Right lung (tissue), 5 donors: ENCODE measurements around the gene RANGAP1. TPM values are rescaled to one million over a fixed set of nuclear protein-coding genes. Genes with fewer than 3 reads are reported as not detected.

Source experiments
- DNase-seq, 2 donors: peaks; one replicate each; pipeline ENCODE4 v3.0.0-alpha.2; 2013
- polyA plus RNA-seq, 5 donors: library from polyadenylated mRNA; unstranded; fragments of 120-200 nt; gene quantifications; one replicate each; pipeline versions ENCODE4 v1.2.1 to v1.2.3, GENCODE V29; 2013; ENCODE audit warnings: inconsistent platforms in 1 of 5, low replicate concordance in 1 of 5; ENCODE audit not compliant: insufficient read length in 5 of 5, insufficient read depth in 1 of 5

The RANGAP1 gene
- polyA plus RNA-seq, 5 donors, result 30.8 to 40.7 (median 37.5) TPM

DNA sequence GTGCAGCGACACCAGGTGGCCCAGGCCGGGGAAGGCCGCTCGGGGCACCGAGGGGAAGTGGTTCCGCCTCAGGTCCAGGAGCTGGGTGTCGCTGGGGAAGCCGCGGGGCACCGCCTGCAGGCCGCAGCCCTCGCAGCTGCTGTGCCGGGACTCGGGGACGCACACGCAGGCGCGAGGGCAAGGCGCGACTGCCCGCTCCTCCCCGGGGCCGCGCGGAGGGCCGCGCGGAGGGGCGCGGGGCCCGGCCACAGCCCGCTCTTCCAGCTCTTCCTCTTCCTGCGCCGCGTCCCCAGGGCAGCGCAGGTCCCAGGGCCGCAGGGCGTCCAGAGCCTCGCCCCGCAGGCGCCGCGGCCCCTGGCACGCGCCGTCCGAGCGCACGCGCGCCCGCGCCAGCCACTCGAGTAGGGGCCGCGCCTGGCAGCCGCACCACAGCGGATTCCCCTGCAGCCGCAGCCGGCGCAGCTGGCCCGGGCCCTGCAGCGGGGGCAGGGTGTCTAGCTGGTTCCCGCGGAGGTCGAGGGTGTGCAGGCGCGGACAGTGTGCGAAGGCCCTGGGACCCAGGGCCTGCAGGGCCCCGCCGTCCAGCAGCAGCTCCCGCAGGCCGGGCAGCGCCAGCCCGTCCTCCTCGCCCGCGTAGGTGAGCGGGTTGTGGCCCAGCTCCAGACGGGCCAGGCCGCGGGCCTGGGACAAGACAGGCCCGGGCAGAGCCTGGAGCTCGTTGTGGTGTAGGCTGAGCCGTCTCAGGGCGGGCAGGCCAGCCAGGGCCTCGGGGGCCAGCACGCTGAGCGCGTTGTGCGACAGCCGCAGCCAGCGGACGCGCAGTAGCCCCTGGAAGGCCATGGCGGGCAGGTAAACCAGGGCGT is 48.0 kb downstream of the RANGAP1 start:
- peak; percentile 59 to 65 for DNase-seq

DNA sequence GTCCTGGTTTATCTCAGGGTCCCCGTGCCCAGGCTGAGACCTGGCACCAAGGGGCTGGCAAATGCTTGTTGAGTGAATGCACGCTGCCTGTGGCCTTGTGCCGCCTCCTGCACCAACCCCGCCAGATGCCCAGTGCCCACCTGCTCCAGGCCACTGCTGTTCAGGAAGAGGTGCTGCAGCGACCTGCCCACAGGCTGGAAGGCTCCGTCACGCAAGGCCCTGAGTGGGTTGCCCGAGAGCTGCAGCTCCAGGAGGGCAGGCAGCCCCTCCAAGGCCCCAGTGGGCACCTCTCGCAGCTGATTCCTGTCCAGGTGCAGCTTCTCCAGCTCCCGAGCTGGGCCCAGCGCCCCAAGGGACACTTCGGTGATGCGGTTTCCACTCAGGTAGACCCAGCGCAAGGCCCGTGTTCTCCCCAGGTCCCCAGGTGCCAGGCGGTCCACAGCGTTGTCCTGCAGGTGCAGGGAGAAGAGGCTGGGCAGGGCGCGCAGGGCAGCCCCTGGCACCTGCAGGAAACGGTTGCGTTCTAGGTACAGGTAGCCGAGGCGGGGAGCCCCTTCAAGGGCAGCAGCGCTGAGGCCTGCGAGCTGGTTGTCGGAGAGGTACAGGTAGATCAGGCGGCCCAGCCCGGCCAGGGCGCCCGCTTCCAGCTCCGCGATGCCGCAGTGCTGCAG is 48.8 kb downstream of the RANGAP1 start:
- no peak for DNase-seq

DNA sequence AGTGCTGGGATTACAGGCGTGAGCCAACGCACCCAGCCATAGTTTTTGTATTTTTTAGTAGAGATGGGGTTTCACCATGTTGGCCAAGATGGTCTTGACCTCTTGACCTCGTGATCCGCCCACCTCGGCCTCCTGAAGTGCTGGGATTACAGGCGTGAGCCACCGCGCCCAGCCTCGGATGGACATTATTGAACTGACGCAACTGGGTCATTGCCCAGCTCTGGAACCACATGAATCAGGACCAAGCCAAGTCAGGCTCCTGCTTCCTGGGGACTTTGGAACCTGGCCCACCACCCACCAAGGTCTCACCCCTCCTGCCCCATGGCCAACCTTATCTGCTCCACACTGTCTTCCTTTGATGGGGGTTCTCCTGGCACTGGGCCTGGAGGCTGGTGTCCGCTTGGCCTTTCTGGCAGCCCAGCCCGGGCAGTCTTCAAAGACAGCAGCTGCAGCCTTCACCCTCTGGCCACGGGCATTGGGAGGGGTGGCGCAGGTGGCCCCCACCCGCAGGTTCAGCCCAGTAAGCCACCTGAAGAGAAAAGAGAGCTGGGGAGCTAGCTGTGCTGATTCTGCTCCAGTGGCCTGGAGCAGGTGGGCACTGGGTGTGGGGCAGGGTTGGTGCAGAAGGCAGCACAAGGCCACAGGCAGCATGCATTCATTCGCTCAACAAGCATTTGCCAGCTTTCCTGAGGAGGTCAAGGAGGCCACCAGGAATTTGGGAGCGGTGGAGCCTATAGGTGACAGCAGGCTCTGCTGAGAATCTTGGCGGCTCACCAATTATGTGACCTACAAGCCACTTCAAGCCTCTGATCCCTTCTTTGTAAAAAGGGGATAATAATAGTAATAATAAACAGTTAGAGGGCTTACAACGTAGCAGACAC is 50.9 kb downstream of the RANGAP1 start:
- no peak for DNase-seq

- DNase-seq, result no peak
Observed at GRCh38 chr22:41231369-41231768, 54.6 kb downstream of the RANGAP1 start.

- DNase-seq, result no peak
Observed at GRCh38 chr22:41230401-41230785, 55.6 kb downstream of the RANGAP1 start.

- DNase-seq, result no peak
Observed at GRCh38 chr22:41229730-41230400, 56.1 kb downstream of the RANGAP1 start.

- no peak for DNase-seq
Observed at GRCh38 chr22:41229215-41229614, 56.8 kb downstream of the RANGAP1 start.

DNA sequence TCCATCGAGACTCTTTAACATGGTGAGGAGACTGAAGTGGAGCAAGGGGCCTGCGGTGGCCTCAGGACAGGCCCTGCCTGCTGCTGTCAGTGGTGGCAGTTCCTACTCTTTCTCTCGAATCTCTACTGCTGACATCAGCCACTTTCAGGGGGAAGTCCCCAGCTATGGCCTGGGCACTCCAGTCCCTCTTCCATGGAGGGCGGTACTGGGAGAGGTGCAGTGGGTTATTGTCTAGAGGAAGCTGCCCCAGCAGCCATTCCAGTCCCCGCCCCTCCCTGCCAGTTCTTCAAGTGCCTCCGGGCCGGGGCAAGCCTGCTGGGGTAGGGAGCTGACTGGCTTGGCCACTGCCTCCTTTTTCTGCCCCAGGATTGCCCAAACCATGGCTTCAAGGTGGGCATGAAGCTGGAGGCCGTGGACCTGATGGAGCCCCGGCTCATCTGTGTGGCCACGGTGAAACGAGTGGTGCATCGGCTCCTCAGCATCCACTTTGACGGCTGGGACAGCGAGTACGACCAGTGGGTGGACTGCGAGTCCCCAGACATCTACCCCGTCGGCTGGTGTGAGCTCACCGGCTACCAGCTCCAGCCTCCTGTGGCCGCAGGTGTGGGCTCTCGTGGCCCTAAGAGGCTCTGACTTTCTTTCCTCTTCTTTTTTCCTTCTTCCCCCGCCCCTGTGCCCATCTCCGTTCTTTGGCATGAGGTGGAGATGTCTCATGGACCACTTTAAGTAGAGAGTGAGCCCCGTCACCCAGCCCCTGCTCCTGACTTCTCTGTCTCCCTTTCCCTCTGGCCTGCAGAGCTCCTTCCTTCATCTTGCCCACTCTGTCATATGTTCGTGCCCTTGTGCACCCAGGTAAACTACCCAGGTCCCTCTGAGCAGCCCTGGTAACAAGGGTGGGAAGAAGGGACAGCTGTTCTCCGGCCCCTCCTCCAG is 59.0 kb downstream of the RANGAP1 start:
- no peak for DNase-seq

- DNase-seq, result no peak
Observed at GRCh38 chr22:41223535-41223934, 62.5 kb downstream of the RANGAP1 start.

DNA sequence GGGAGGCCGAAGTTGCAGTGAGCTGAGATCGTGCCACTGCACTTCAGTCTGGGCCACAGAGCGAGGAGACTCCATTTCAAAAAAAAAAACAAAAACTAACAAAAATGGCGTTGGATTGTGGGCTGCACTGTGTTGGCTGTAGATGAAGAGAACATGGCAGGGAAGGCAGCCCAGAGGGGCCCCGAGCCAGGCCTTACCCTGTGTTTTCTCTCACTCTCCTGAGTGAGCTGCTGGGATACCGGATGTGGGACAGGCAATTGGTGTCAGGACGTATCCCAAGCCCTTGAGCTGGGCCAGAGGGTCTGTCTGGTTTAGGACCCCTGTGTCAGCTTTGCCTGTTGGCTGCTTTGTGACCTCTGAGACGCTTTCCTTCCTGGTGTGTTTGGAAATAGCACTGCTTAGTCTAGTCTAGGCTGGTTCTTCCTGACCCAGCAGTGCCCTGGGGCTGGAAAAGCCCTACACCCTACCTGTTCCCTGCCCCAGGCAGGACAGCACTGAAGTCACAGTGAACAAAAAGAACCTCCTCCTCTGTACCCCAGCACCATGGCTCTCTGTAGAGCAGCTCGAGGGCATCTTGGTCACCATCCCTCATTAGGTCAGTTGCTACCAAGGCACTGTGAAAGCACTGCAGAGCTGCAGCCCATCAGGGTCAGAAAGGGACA is 63.0 kb downstream of the RANGAP1 start:
- no peak for DNase-seq

GRCh38 chr22:41217553-41218157 is 68.3 kb downstream of the RANGAP1 start:
- peak in 1 of 2 donors; percentile 58 for DNase-seq

DNA sequence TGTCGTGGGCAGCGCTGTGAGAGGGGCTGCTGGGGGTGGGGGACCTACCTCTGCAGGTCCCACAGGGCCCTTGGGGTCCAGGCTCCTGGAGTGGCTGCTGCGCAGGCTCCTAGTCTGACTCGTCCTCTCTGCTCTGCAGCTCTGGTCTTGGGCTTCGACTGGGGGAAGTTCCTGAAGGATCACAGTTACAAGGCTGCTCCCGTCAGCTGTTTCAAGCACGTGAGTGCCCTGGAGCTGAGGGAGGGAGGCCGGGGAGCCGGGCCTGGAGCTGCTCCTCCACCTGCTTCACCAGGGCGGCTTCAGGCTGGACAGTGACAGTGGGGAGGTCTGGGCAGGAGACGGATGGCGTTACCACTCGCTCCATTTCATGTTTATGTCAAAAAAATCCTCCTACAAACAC is 69.0 kb downstream of the RANGAP1 start:
- no peak for DNase-seq

DNA sequence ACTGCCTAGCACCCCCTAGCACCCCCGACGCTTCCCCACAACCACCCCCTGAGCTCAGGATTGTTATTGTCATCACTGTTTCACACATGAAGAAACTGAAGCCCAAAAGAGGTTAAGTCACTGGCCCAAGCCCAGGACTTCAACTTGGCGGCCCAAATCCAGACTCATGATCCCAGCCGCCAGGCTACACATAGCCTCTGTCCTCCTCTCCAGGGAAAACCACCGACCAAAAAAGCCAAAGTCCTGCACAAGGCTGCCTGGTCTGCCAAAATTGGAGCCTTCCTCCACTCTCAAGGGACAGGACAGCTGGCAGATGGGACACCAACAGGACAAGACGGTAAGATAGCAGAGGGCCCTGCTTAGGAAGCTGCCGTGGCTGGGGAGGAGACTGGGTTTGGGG is 70.1 kb downstream of the RANGAP1 start:
- no peak for DNase-seq

- DNase-seq, result no peak
Observed at GRCh38 chr22:41215409-41215808, 70.6 kb downstream of the RANGAP1 start.

DNA sequence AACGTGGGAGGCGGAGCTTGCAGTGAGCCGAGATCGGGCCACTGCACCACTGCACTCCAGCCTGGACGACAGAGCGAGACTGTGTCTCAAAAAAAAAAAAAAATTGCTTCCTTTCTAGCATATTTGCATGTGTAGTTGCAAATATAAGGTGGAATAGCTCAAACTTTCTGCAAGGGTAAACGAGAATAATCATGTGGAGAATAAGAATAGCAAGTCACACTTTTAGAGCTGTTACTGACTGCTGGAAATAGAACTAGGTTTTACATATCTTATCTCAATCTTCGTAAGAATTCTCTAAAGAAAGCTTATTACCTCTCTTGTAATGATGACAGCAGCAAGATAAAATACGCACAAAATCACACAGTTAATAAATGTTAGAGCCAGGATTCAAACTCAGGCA is 79.3 kb downstream of the RANGAP1 start:
- DNase-seq, result no peak

- peak; percentile 91 to 93 for DNase-seq
Observed at GRCh38 chr22:41204992-41205900, 80.7 kb downstream of the RANGAP1 start, which contains the start of gene L3MBTL2. Gene L3MBTL2 (plus strand): TSS chr22:41205312. CDS start chr22:41205363, 51 bp downstream.

- DNase-seq, result no peak
Observed at GRCh38 chr22:41204066-41204465, 81.9 kb downstream of the RANGAP1 start.

DNA sequence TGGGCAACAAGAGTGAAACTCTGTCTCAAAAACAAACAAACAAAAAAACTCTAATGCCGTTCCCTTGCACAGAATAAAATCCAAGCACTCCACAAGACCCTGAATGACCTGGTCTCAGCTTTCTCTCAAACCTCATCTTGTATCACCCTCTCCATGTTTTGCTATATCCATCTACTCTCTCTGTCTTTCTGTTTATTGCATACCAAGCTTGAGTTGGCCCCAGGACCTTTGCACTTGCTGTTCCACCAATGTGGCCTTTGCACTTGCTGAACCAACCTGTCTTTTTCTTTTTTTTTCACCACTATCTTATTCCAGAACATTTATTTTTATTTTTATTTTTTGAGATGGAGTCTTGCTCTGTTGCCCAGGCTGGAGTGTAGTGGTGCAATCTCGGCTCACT is 82.9 kb downstream of the RANGAP1 start:
- no peak for DNase-seq
